ENCODE data around the gene CREB3. TPM values are rescaled to one million over a fixed set of nuclear protein-coding genes. Genes with fewer than 3 reads are reported as not detected.

Gene CREB3
- total RNA-seq, 1 experiment from 2014 or later, result 34.8 TPM

- Histone ChIP-seq H3K27ac (ENCODE audit: low read length) (no peak overlapping the region), H3K79me2 (ENCODE audit: low read length) (no peaks in the 10 kb centered on the region), H4K20me1 (ENCODE audit: low read length) (no peaks in the 10 kb centered on the region), H3K27me3 (ENCODE audit: low read length) (no peaks in the 10 kb centered on the region), H3K4me1 (ENCODE audit: insufficient read depth, low read length) (no peaks in the 10 kb centered on the region), H3K9ac (ENCODE audit: low read length) (no peak overlapping the region), H3K36me3 (ENCODE audit: low read depth, low read length) (peaks cover 62% of the 10 kb centered on the region), H3K4me2 (ENCODE audit: low read length) (no peak overlapping the region), H2AFZ (ENCODE audit: low read length) (no peak overlapping the region), H3F3A (ENCODE audit: low read length, unreplicated experiment) (no peaks in the 10 kb centered on the region), H3K4me3 (ENCODE audit: low read length) (no peak overlapping the region), H3K9me3 (ENCODE audit: low read length) (no peaks in the 10 kb centered on the region), H3K9me2 (replicated peaks; ENCODE audit: low read length) (no peaks in the 10 kb centered on the region)
- CTCF ChIA-PET, result no interaction called here
- POLR2A ChIA-PET (ENCODE audit: unreplicated experiment), result no interaction called here
- intact Hi-C loops (cut with micrococcal nuclease), result no loop called here
- DNase-seq, result no peak
- TSS peak; percentile 21 for BruUV-seq (replicated peaks)
- no peak for ATAC-seq
- no peak for TF ChIP-seq CTCF (conservative IDR thresholded peaks at IDR 0.05; ENCODE audit: low read depth, low read length)
- TF ChIP-seq EZH2 (IDR thresholded peaks at IDR 0.05; ENCODE audit: low read length, unreplicated experiment), result no peak
- no peak for TF ChIP-seq EZH2phosphoT487 (IDR thresholded peaks at IDR 0.05; ENCODE audit: borderline replicate concordance, low read length)
These were observed 28.4 kb upstream of the CREB3 start for GRCh38 chr9:35703906-35704672.

GRCh38 chr9:35705372-35705771, 27.1 kb upstream of the CREB3 start:
- intact Hi-C loops (cut with micrococcal nuclease), result no loop called here
- Histone ChIP-seq H3K9ac (ENCODE audit: low read length) (no peak overlapping the region), H3K4me2 (ENCODE audit: low read length) (no peak overlapping the region), H3K27ac (ENCODE audit: low read length) (no peak overlapping the region), H3K4me3 (ENCODE audit: low read length) (no peak overlapping the region), H4K20me1 (ENCODE audit: low read length) (no peaks in the 10 kb centered on the region), H3K9me3 (ENCODE audit: low read length) (no peaks in the 10 kb centered on the region), H2AFZ (ENCODE audit: low read length) (no peak overlapping the region), H3K36me3 (ENCODE audit: low read depth, low read length) (peaks cover 63% of the 10 kb centered on the region), H3K27me3 (ENCODE audit: low read length) (no peaks in the 10 kb centered on the region), H3K9me2 (replicated peaks; ENCODE audit: low read length) (no peaks in the 10 kb centered on the region), H3F3A (ENCODE audit: low read length, unreplicated experiment) (no peaks in the 10 kb centered on the region), H3K79me2 (ENCODE audit: low read length) (no peaks in the 10 kb centered on the region), H3K4me1 (ENCODE audit: insufficient read depth, low read length) (no peaks in the 10 kb centered on the region)
- no peak for TF ChIP-seq CTCF (conservative IDR thresholded peaks at IDR 0.05; ENCODE audit: low read depth, low read length)
- no peak for TF ChIP-seq EZH2phosphoT487 (IDR thresholded peaks at IDR 0.05; ENCODE audit: borderline replicate concordance, low read length)
- TF ChIP-seq EZH2 (IDR thresholded peaks at IDR 0.05; ENCODE audit: low read length, unreplicated experiment), result no peak
- ChIA-PET POLR2A (ENCODE audit: unreplicated experiment) (no interaction called here), CTCF (no interaction called here)
- no TSS peak for BruUV-seq (replicated peaks)
- ATAC-seq, result no peak
- no peak for DNase-seq

GRCh38 chr9:35705836-35706430, 26.5 kb upstream of the CREB3 start:
- Histone ChIP-seq H3K79me2 (ENCODE audit: low read length) (no peaks in the 10 kb centered on the region), H3K27ac (ENCODE audit: low read length) (no peak overlapping the region), H2AFZ (ENCODE audit: low read length) (no peak overlapping the region), H3K9me3 (ENCODE audit: low read length) (no peaks in the 10 kb centered on the region), H4K20me1 (ENCODE audit: low read length) (no peaks in the 10 kb centered on the region), H3K9me2 (replicated peaks; ENCODE audit: low read length) (no peaks in the 10 kb centered on the region), H3K4me2 (ENCODE audit: low read length) (no peak overlapping the region), H3K36me3 (ENCODE audit: low read depth, low read length) (peaks cover 61% of the 10 kb centered on the region), H3K4me3 (ENCODE audit: low read length) (no peak overlapping the region), H3K4me1 (ENCODE audit: insufficient read depth, low read length) (no peaks in the 10 kb centered on the region), H3K27me3 (ENCODE audit: low read length) (no peaks in the 10 kb centered on the region), H3K9ac (ENCODE audit: low read length) (no peak overlapping the region), H3F3A (ENCODE audit: low read length, unreplicated experiment) (no peaks in the 10 kb centered on the region)
- no peak for TF ChIP-seq EZH2 (IDR thresholded peaks at IDR 0.05; ENCODE audit: low read length, unreplicated experiment)
- no peak for TF ChIP-seq CTCF (conservative IDR thresholded peaks at IDR 0.05; ENCODE audit: low read depth, low read length)
- no peak for TF ChIP-seq EZH2phosphoT487 (IDR thresholded peaks at IDR 0.05; ENCODE audit: borderline replicate concordance, low read length)
- no peak for ATAC-seq
- intact Hi-C loops (cut with micrococcal nuclease), result no loop called here
- POLR2A ChIA-PET (ENCODE audit: unreplicated experiment), result no interaction called here
- CTCF ChIA-PET, result no interaction called here
- no peak for DNase-seq
- BruUV-seq (replicated peaks), result TSS peak; percentile 43
